Endothelial cell of umbilical vein (primary cell): Measurements from ENCODE around the gene JPT2. TPM values are rescaled to one million over a fixed set of nuclear protein-coding genes. Genes with fewer than 3 reads are reported as not detected.

Experiments
- BruUV-seq: library from RNA; stranded (reverse); fragments of 400-500 nt; replicated peaks from 2 replicates; lab custom pipeline; 2021; lab: Mats Ljungman, UMichigan
- CTCF ChIA-PET: fragments of 300-600, 350-600 bp; sonication (Branson Sonifier 250); formaldehyde crosslinking; loops from one replicate; lab custom pipeline; 2021; ENCODE audit warnings: antibody characterized with exemption, inconsistent platforms; lab: Charles Lee
- POLR2A ChIA-PET: fragments of 300-600, 350-600 bp; sonication (Branson Sonifier 250); formaldehyde crosslinking; loops from one replicate; lab custom pipeline; 2021; ENCODE audit warnings: antibody characterized with exemption, inconsistent platforms; lab: Charles Lee
- DNase-seq: peaks from one replicate; pipeline ENCODE4 v3.0.0-alpha.2; 2011; ENCODE audit warnings: low read depth, low spot score
- FAIRE-seq: peaks from 2 replicates; lab custom pipeline; 2011; peaks lifted over from hg19 to GRCh38; lab: Jason Lieb, UNC
- H2AFZ ChIP-seq: 2 replicates; pipeline ENCODE4 v1.6.0; 2012; ENCODE audit warnings: low read depth, low read length, control low read depth, inconsistent platforms
- H3K27ac ChIP-seq: 2 replicates; pipeline ENCODE4 v1.5.1; 2011; ENCODE audit warnings: low read depth, mild to moderate bottlenecking, control low read depth, low read length, moderate library complexity; ENCODE audit not compliant: insufficient read depth
- H3K27me3 ChIP-seq, 2 experiments: 2 replicates each; pipeline versions ENCODE4 v1.6.0 to v1.6.1; 2011; ENCODE audit warnings: low read length in 2 of 2, mixed read lengths in 1 of 2; ENCODE audit not compliant: control insufficient read depth in 2 of 2, insufficient read depth in 2 of 2
- H3K36me3 ChIP-seq, 2 experiments: 2 replicates in 1 of 2; 3 replicates in 1 of 2; pipeline ENCODE4 v1.5.1; 2011; ENCODE audit warnings: low read length in 2 of 2, mild to moderate bottlenecking in 1 of 2, moderate library complexity in 1 of 2; ENCODE audit not compliant: control insufficient read depth in 2 of 2, insufficient read depth in 2 of 2; ENCODE audit errors: extremely low read depth in 1 of 2
- H3K4me1 ChIP-seq: 3 replicates; pipeline ENCODE4 v1.5.1; 2011; ENCODE audit warnings: mild to moderate bottlenecking, low read length; ENCODE audit not compliant: control insufficient read depth, insufficient read depth; ENCODE audit errors: extremely low read depth
- H3K4me2 ChIP-seq: 2 replicates; pipeline ENCODE4 v1.6.1; 2011; ENCODE audit warnings: low read length, control low read depth, mixed read lengths; ENCODE audit not compliant: insufficient read depth
- H3K4me3 ChIP-seq, 3 experiments: fragments of 200-600 bp in 1 of 3; sonication (generic), shearing (Covaris generic) in 1 of 3; replicated peaks in 1 of 3; 2 replicates each; pipeline ENCODE4 v1.5.1; 2011 to 2016; ENCODE audit warnings: control low read depth in 3 of 3, low read length in 3 of 3, mild to moderate bottlenecking in 2 of 3, inconsistent platforms in 1 of 3, low read depth in 1 of 3, moderate library complexity in 1 of 3; ENCODE audit not compliant: insufficient read depth in 1 of 3
- H3K79me2 ChIP-seq: 2 replicates; pipeline ENCODE4 v1.6.0; 2012; ENCODE audit warnings: low read length, inconsistent platforms; ENCODE audit not compliant: control insufficient read depth, insufficient read depth
- H3K9ac ChIP-seq: replicated peaks from 2 replicates; pipeline ENCODE3; 2011; ENCODE audit warnings: low read length, control low read depth; ENCODE audit not compliant: insufficient read depth; ENCODE audit errors: extremely low read depth
- H3K9me1 ChIP-seq: replicated peaks from 3 replicates; pipeline ENCODE4 v1.6.0; 2011; ENCODE audit warnings: mild to moderate bottlenecking, low read length; ENCODE audit not compliant: control insufficient read depth, insufficient read depth; ENCODE audit errors: extremely low read depth
- H3K9me3 ChIP-seq: replicated peaks from 2 replicates; pipeline ENCODE4 v1.5.1; 2012; ENCODE audit warnings: low read length, inconsistent platforms; ENCODE audit not compliant: control insufficient read depth, insufficient read depth
- H4K20me1 ChIP-seq: replicated peaks from 2 replicates; pipeline ENCODE3; 2011; ENCODE audit warnings: mild to moderate bottlenecking, low read length; ENCODE audit not compliant: control insufficient read depth, insufficient read depth; ENCODE audit errors: extremely low read depth
- CTCF ChIP-seq, 2 donors: IDR thresholded peaks; 1 replicate in 1 of 2; 2 replicates in 1 of 2; pipeline ENCODE4 v1.5.1; 2011; ENCODE audit warnings: low read length in 2 of 2, mild to moderate bottlenecking in 2 of 2, moderate library complexity in 2 of 2, control low read depth in 1 of 2, inconsistent platforms in 1 of 2, low read depth in 1 of 2; ENCODE audit not compliant: insufficient read depth in 1 of 2; ENCODE audit errors: extremely low read depth in 1 of 2
- EZH2 ChIP-seq: IDR thresholded peaks from 2 replicates; pipeline ENCODE4 v1.6.1; 2012; ENCODE audit warnings: borderline replicate concordance, low read depth, mild to moderate bottlenecking, moderate library complexity, low read length, inconsistent platforms; ENCODE audit not compliant: severe bottlenecking
- FOS ChIP-seq: IDR thresholded peaks from 2 replicates; pipeline ENCODE4 v1.6.1; 2011; ENCODE audit warnings: mild to moderate bottlenecking, low read length, moderate library complexity, borderline replicate concordance; ENCODE audit not compliant: insufficient read depth
- GATA2 ChIP-seq: IDR thresholded peaks from 2 replicates; pipeline ENCODE4 v1.7.0; 2011; ENCODE audit warnings: low read depth, mild to moderate bottlenecking, moderate library complexity, mixed read lengths, low read length; ENCODE audit not compliant: insufficient read length, insufficient read depth
- JUN ChIP-seq: IDR thresholded peaks from 2 replicates; pipeline ENCODE4 v1.6.1; 2011; ENCODE audit warnings: borderline replicate concordance, low read depth; ENCODE audit not compliant: insufficient read length, insufficient read depth
- MAX ChIP-seq: IDR thresholded peaks from 2 replicates; pipeline ENCODE4 v1.6.1; 2011; ENCODE audit not compliant: insufficient read depth, insufficient read length
- MYC ChIP-seq: IDR thresholded peaks from one replicate; pipeline ENCODE4 v1.6.1; 2011; ENCODE audit warnings: mild to moderate bottlenecking, low read depth, low read length
- POLR2A ChIP-seq: IDR thresholded peaks from 2 replicates; pipeline ENCODE4 v1.6.1; 2012; ENCODE audit warnings: low read depth, mild to moderate bottlenecking, control low read depth, low read length
- POLR2AphosphoS5 ChIP-seq: IDR thresholded peaks from 2 replicates; pipeline ENCODE4 v1.6.1; 2012; ENCODE audit warnings: low read depth, mild to moderate bottlenecking, control low read depth, low read length, moderate library complexity; ENCODE audit not compliant: insufficient read depth
- dilution Hi-C: fragments of 300-500 bp; cut with MboI; formaldehyde crosslinking; loops from one replicate; pipeline ENCODE4 v1.15.0; 2019; ENCODE audit warnings: low sequenced_read_pairs; ENCODE audit not compliant: extremely low pct_ligation_motif_present
- intact Hi-C: fragments of 100-400 bp; cut with micrococcal nuclease; formaldehyde crosslinking; loops from one replicate; pipeline ENCODE4 v1.10.0; 2022
- polyA plus RNA-seq, 4 experiments: library from polyadenylated mRNA; depleted of rRNA in 3 of 4; stranded (reverse) in 3 of 4; unstranded in 1 of 4; fragments of >200 nt; gene quantifications; 2 replicates each; pipeline versions ENCODE4 v1.2.1 to v1.2.3, GENCODE V29; 2011 to 2012; ENCODE audit warnings: missing spikeins in 1 of 4
- total RNA-seq: library from RNA; stranded (reverse); gene quantifications from 2 replicates; pipeline ENCODE4 v1.2.3, GENCODE V29; 2021

The JPT2 gene
- total and polyA plus RNA-seq, 2 donors (not counting 3 experiments of a cell fraction or from before 2014, with no cell fraction given), result 35.8 to 93.3 TPM

GRCh38 chr16:1651094-1651973 lies 26.7 kb upstream of the JPT2 start:
- no peak for FAIRE-seq

More at GRCh38 chr16:1651094-1651973, 26.7 kb upstream of the JPT2 start:
- CTCF ChIA-PET, result interaction anchor here (0.6 kb wide), 1 partner anchor 157 kb away, joined by 3 read pairs; no protein-coding TSS in a partner anchor
- H3K4me1 ChIP-seq, result no peaks in the 10 kb centered on the region
- no peaks in the 10 kb centered on the region for H4K20me1 ChIP-seq
- POLR2A ChIA-PET, result no interaction called here
- no peak overlapping the region for H3K4me2 ChIP-seq
- peaks cover 8 to 39% of the 10 kb centered on the region in 2 experiments for H3K36me3 ChIP-seq
- no peak overlapping the region for H3K9ac ChIP-seq
- no peak overlapping the region for H3K4me3 ChIP-seq
- H3K79me2 ChIP-seq, result no peaks in the 10 kb centered on the region
- intact Hi-C loops, result no loop called here
- H2AFZ ChIP-seq, result no peak overlapping the region
- H3K27me3 ChIP-seq, result no peaks in the 10 kb centered on the region
- H3K9me3 ChIP-seq, result no peaks in the 10 kb centered on the region
- no peak for TF ChIP-seq EZH2
- no peak for TF ChIP-seq GATA2
- TF ChIP-seq CTCF (IDR thresholded peaks at IDR 0.05; ENCODE audit: extremely low read depth in 1 of 2, insufficient read depth in 1 of 2, low read depth in 1 of 2, low read length in 2 of 2), result no peak
- no peak for TF ChIP-seq POLR2A
- TF ChIP-seq MAX, result no peak
- no peak for TF ChIP-seq JUN
- TF ChIP-seq FOS, result no peak
- TF ChIP-seq MYC, result no peak
- no peak for TF ChIP-seq POLR2AphosphoS5
- dilution Hi-C loops, result no loop called here
- no peaks in the 10 kb centered on the region for H3K9me1 ChIP-seq
- no peak overlapping the region for H3K27ac ChIP-seq
- no TSS peak for BruUV-seq
- DNase-seq, result no peak
